ENCODE results near the gene CNRIP1.

GRCh38 chr2:68351997-68352396 lies 32.2 kb upstream of the CNRIP1 start:
- no peak for TF ChIP-seq POLR2A (IDR thresholded peaks at IDR 0.05; ENCODE audit: extremely low read depth, insufficient read length)
- TF ChIP-seq CTCF (IDR thresholded peaks at IDR 0.05; ENCODE audit: low read depth, low read length): no peak

Data from NB4 (cell line).